Adrenal gland (tissue), 12 donors: ENCODE data around the gene ACTR6. TPM values are rescaled to one million over a fixed set of nuclear protein-coding genes. Genes with fewer than 3 reads are reported as not detected.

Experiments used
- DNase-seq, 7 donors: peaks; one replicate each; pipeline ENCODE4 v3.0.0-alpha.2; 2019 to 2020
- H3K27ac ChIP-seq, 5 donors: fragments of 200-600 bp; sonication (generic) in 4 of 5; 1 replicate in 3 of 5; 2 replicates in 2 of 5; pipeline versions ENCODE4 v1.5.1 to v1.8.0; 2016 to 2020; ENCODE audit warnings: mild to moderate bottlenecking in 1 of 5
- H3K27me3 ChIP-seq: fragments of 200-600 bp; 2 replicates; pipeline ENCODE4 v1.8.0; 2021
- H3K36me3 ChIP-seq, 2 donors: fragments of 200-600 bp; replicated peaks in 1 of 2; 1 replicate in 1 of 2; 2 replicates in 1 of 2; pipeline versions ENCODE4 v1.5.1 to v1.8.0; 2018 to 2022
- H3K4me1 ChIP-seq, 2 donors: fragments of 200-600 bp; replicated peaks in 1 of 2; 1 replicate in 1 of 2; 2 replicates in 1 of 2; pipeline versions ENCODE4 v1.5.1 to v1.8.0; 2018 to 2021
- H3K4me3 ChIP-seq, 4 donors: fragments of 200-600 bp; sonication (generic) in 3 of 4; one replicate each; pipeline ENCODE4 v1.5.1; 2016 to 2018
- H3K9me3 ChIP-seq, 3 donors: fragments of 200-600 bp; sonication (generic) in 1 of 3; replicated peaks in 1 of 3; 1 replicate in 2 of 3; 2 replicates in 1 of 3; pipeline versions ENCODE4 v1.5.1 to v1.8.0; 2016 to 2021
- POLR2A ChIP-seq, 2 donors: fragments of 450-650 bp; IDR thresholded peaks; one replicate each; pipeline ENCODE4 v1.6.1; 2017; ENCODE audit warnings: antibody characterized with exemption in 2 of 2, mild to moderate bottlenecking in 2 of 2, moderate library complexity in 1 of 2
- WGBS, 4 donors: extraction: QIAGEN DNeasy Blood & Tissue Kit in 2 of 4; methylation state at CpG; one replicate each; pipeline versions ENCODE4 v1.1.5 to v1.1.7; 2013 to 2017; 5-methylcytosine and 5-hydroxymethylcytosine counted together
- intact Hi-C, 2 donors: fragments of 100-400 bp; cut with DNase I; formaldehyde crosslinking; loops; one replicate each; pipeline versions ENCODE4 v1.14.1 to v1.15.0; 2022 to 2023
- polyA plus RNA-seq, 3 donors: library from polyadenylated mRNA; stranded (reverse); fragments of 200-250 nt in 2 of 3; fragments of 350-450 nt in 1 of 3; fragmentation: Illumina TruSeq in 1 of 3; extraction: RNeasy Lipid Tissue Mini Kit (QIAGEN cat#74804) in 1 of 3; gene quantifications; one replicate each; pipeline ENCODE4 v1.2.3, GENCODE V29; 2013 to 2014
- total RNA-seq, 9 donors: library from RNA; depleted of rRNA in 4 of 9; stranded (reverse); fragments of >200 nt in 4 of 9; fragments of 120-200 nt in 1 of 9; fragmentation: NEBNext Ultra II Directional in 1 of 9; extraction: Animal tissue kit (Norgen Biotek cat#: 25700) in 1 of 9; gene quantifications; one replicate each; pipeline versions ENCODE4 v1.1.0 to v1.2.4, GENCODE V29; 2013 to 2023
- TF ChIP-seq, protein P1 (sequence below), 6 experiments: fragments of 450-650 bp in 4 of 6; fragments of 200-600 bp in 2 of 6; sonication (generic) in 1 of 6; IDR thresholded peaks; 1 replicate in 5 of 6; 2 replicates in 1 of 6; pipeline versions ENCODE4 v1.5.1 to v1.8.0; 2016 to 2021; ENCODE audit warnings: antibody characterized with exemption in 6 of 6, mild to moderate bottlenecking in 2 of 6, moderate library complexity in 1 of 6
- donor health status: healthy with polysubstance abuse.
- donor health status: Bipolar disorder and iron deficiency.
- donor health status: DM: yes; HTN: yes; CAD: no.
- donor health status: DM: no; HTN: no; CAD: no.
- donor health status: DM: no; HTN: no; CAD: no.
- donor health status: DM: yes; HTN: yes; CAD: no.

The ACTR6 gene
- total and polyA plus RNA-seq, 12 donors, result 5.4 to 30.1 (median 23.3) TPM

DNA sequence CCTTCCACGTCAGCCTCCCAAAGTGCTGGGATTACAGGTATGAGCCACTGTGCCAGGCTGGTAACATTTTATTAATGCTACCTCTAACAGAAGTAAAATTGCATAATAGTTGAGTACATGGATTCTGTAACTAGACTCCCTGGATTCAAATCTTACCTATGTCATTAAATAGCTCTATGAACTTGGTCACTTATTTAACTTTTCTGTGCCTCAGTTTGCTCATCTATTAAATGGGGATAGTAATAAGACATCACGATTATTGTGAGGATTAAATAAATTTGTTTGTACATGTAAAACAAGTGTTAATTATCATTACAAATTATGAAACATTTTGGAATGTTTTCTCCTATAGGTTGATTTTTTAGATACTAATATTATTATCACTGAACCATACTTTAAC lies 6.7 kb downstream of the ACTR6 start:
- peaks cover 0 to 4% of the 10 kb centered on the region in 2 donors for H3K4me1 ChIP-seq
- no peak overlapping the region for H3K27ac ChIP-seq
- H3K27me3 ChIP-seq, result no peaks in the 10 kb centered on the region
- 93 to 100% (median 96%) methylated on average over 2 of the region's 2 CpGs for WGBS, 4 donors
- peaks cover 0 to 64% of the 10 kb centered on the region in 2 donors for H3K36me3 ChIP-seq
- no peak overlapping the region for H3K4me3 ChIP-seq
- no peak for DNase-seq
- TF ChIP-seq, protein P1, sequence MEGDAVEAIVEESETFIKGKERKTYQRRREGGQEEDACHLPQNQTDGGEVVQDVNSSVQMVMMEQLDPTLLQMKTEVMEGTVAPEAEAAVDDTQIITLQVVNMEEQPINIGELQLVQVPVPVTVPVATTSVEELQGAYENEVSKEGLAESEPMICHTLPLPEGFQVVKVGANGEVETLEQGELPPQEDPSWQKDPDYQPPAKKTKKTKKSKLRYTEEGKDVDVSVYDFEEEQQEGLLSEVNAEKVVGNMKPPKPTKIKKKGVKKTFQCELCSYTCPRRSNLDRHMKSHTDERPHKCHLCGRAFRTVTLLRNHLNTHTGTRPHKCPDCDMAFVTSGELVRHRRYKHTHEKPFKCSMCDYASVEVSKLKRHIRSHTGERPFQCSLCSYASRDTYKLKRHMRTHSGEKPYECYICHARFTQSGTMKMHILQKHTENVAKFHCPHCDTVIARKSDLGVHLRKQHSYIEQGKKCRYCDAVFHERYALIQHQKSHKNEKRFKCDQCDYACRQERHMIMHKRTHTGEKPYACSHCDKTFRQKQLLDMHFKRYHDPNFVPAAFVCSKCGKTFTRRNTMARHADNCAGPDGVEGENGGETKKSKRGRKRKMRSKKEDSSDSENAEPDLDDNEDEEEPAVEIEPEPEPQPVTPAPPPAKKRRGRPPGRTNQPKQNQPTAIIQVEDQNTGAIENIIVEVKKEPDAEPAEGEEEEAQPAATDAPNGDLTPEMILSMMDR (IDR thresholded peaks at IDR 0.05), result no peak
- TF ChIP-seq POLR2A (IDR thresholded peaks at IDR 0.05), result no peak
- intact Hi-C loops, result no loop called here
- H3K9me3 ChIP-seq, result no peaks in the 10 kb centered on the region

DNA sequence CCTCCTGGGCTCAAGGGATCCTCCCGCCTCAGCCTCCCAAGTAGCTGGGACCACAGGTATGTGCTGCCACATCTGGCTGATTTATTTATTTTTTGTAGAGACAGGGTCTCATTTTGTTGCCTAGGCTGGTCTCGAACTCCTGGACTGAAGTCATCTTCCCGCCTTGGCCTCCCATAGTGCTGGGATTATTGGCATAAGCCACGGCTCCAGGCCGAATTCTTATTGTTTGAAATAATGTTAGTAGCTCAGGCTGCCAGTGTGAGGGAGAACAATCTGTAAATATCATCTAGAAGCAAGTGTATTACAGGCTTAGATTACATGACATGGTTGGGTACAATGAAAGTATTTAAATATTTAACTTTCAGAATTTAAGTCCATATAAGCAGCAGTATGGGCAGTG lies 8.2 kb downstream of the ACTR6 start:
- peaks cover 0 to 74% of the 10 kb centered on the region in 2 donors for H3K36me3 ChIP-seq
- H3K27me3 ChIP-seq, result no peaks in the 10 kb centered on the region
- H3K4me1 ChIP-seq, result no peaks in the 10 kb centered on the region
- H3K9me3 ChIP-seq, result no peaks in the 10 kb centered on the region
- DNase-seq, result no peak
- H3K4me3 ChIP-seq, result no peak overlapping the region
- 97 to 99% (median 97%) methylated on average over 5 of the region's 5 CpGs for WGBS, 4 donors
- intact Hi-C loops, result no loop called here
- TF ChIP-seq, protein P1 (IDR thresholded peaks at IDR 0.05), result no peak
- no peak for TF ChIP-seq POLR2A (IDR thresholded peaks at IDR 0.05)
- H3K27ac ChIP-seq, result no peak overlapping the region

DNA sequence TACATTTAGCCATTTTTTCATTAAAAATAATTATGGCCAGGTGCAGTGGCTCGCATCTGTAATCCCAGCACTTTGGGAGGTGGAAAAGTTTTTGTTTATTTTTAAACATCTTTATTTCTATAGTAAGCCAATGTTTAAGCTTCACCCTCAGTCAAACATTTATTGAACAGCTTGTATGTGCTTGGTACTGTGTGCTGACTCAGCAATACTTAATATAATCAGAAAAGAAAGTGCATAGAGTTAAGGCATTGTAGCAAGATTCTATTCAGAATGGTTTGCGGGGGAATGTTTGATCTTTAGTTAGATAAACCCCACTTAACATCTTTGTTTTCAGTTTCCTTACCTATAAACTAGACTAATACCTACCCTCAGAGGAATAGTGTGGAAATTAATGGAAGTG lies 11.1 kb downstream of the ACTR6 start:
- Histone ChIP-seq H3K27me3 (no peaks in the 10 kb centered on the region), H3K4me3 (no peak overlapping the region), H3K36me3 (peaks cover 0 to 62% of the 10 kb centered on the region in 2 donors), H3K9me3 (no peaks in the 10 kb centered on the region), H3K4me1 (no peaks in the 10 kb centered on the region), H3K27ac (no peak overlapping the region)
- 95 to 99% (median 97%) methylated on average over 2 of the region's 2 CpGs for WGBS, 4 donors
- no peak for TF ChIP-seq POLR2A (IDR thresholded peaks at IDR 0.05)
- TF ChIP-seq, protein P1 (IDR thresholded peaks at IDR 0.05), result no peak
- intact Hi-C loops, result no loop called here
- DNase-seq, result no peak

DNA sequence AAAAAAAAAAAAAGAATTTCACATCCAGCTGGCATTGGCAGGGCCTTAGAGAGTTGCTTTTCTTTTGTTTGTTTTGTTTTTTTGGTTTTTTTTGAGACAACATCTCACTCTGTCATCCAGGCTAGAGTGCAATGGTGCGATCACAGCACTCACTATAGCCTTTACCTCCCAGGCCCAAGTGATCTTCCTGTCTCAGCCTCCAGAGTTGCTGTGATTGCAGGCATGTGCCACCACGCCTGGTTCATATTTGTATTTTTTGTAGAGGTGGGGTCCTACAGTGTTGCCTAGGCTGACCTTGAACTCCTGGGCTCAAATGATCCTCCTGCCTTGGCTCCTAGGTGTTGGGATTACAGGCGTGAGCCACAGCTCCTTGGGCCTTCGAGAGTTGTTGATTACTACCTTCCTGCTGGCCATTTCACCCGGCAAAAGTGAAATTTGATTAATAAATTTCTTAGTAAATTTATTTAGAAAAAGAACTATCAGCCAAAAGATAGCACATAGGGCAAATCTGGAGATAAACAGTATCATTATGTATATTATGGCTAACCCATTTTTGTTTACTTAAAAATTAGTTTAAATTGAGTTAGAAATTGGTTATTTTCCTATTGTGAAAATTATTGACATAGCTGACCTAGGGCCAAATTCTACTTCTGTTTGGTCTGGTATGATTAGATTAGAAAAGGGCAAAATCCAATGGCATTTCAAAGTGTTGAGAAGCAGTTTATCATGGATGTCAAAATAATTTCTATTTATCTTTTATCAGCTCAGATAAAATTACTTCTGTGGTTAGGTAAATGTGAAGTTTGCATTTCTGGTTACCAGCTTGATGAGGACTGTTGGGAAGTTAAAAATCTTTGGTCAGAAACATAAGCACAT lies 12.6 kb downstream of the ACTR6 start:
- Histone ChIP-seq H3K36me3 (peaks cover 0 to 50% of the 10 kb centered on the region in 2 donors), H3K9me3 (no peaks in the 10 kb centered on the region), H3K4me1 (no peaks in the 10 kb centered on the region), H3K27me3 (no peaks in the 10 kb centered on the region), H3K27ac (no peak overlapping the region), H3K4me3 (no peak overlapping the region)
- DNase-seq, result no peak
- WGBS, 4 donors, result 86 to 97% (median 90%) methylated on average over 5 of the region's 5 CpGs
- intact Hi-C loops, result no loop called here
- TF ChIP-seq, protein P1 (IDR thresholded peaks at IDR 0.05), result no peak
- TF ChIP-seq POLR2A (IDR thresholded peaks at IDR 0.05), result no peak
